ENCODE measurements around the gene GPD1.
A peak's percentile ranks its signal among the peaks of the same experiment; 100 is the strongest.

GPD1 gene

DNA sequence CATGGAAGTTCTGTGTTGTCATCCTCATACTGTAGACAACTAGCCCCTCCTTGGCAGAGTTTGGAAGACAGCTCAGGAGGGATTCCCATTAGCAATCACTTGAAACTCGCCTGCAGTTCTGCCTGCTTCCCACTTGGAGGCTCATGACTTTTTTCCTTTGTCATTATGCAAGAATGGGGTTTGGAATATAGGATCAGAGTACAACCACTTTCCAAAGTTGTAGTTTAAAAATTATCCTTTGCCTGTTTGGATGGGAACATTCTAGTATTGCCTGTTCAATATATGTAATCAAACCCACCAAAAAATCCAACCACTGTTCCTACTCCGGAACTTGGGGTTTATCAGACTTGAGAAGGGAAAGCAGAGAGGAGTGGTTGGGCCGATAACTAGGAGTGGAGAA, 2.1 kb upstream of the GPD1 start:
- DNase-seq (ENCODE audit: low read depth) = no peak

DNA sequence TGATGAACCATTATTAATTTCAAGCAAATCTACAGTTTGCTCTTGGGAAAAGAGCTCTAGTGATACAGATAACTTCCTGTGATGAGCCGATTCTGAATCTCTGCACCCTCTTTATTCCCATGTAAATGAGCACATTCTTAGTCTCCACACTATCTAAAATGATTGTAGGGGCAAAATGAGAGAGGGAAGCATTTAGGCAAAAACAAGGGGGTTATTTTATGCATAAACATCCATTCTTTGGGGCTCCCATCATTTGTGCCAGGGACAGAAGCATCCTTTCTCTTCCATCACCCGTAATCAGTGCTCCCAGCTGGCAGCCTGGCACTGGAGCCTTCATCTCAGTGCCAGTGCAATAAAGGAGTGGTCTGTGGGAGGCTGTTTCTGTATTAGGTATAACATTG, 1.7 kb upstream of the GPD1 start:
- DNase-seq (ENCODE audit: low read depth) = no peak

DNA sequence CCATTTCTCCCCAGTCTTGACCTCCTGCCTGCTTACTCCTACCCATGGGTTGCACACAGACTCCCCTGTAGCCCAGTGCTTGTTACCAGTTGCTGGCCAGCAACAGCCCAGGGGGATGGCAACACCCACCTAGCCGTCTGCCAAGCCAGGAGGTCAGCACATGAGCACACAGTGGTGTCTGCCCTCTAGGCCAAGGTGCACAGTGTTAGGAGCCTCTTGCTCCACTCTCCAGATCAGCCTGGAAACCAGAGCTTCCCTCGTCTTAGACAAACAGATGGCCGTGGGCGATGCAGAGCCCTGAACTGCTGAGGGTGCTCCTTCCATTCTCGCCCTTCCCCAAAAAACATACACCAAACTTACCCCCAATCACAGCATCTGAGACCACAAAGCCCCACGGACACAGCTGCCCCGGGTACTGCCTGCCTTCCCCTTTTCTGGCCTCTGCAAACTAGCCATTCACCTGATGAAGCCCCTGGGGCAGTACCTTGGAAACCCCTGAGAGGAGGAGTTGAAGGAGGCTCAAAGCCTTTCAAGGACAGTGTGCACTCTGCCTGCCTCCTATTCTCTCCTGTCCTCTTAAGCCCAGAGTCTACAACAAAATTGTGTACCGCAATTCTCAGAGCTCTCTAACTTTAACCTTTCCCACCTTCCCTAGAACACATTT, 1.0 kb upstream of the GPD1 start:
- DNase-seq (ENCODE audit: low read depth) = no peak

DNA sequence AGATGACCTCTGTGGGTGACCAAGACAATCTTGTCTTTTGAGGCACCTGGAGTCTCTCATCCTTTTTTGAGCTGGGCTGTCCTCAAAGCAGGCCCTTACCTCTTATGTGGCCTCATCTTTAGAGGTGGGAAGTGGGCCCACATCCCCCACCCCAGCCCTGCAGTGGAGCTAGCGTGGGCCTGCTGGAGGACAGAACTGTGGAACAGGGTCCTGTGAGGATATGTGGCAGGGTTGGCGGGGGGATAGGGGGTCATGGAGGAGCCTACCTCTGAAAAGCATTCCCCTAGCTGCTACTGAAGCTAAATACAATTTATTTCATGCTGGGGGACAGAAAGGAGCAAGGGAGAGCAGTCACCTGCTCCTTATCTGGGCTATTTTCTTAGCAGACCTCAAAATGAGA, 457 bp upstream of the GPD1 start:
- no peak for DNase-seq (ENCODE audit: low read depth)

DNA sequence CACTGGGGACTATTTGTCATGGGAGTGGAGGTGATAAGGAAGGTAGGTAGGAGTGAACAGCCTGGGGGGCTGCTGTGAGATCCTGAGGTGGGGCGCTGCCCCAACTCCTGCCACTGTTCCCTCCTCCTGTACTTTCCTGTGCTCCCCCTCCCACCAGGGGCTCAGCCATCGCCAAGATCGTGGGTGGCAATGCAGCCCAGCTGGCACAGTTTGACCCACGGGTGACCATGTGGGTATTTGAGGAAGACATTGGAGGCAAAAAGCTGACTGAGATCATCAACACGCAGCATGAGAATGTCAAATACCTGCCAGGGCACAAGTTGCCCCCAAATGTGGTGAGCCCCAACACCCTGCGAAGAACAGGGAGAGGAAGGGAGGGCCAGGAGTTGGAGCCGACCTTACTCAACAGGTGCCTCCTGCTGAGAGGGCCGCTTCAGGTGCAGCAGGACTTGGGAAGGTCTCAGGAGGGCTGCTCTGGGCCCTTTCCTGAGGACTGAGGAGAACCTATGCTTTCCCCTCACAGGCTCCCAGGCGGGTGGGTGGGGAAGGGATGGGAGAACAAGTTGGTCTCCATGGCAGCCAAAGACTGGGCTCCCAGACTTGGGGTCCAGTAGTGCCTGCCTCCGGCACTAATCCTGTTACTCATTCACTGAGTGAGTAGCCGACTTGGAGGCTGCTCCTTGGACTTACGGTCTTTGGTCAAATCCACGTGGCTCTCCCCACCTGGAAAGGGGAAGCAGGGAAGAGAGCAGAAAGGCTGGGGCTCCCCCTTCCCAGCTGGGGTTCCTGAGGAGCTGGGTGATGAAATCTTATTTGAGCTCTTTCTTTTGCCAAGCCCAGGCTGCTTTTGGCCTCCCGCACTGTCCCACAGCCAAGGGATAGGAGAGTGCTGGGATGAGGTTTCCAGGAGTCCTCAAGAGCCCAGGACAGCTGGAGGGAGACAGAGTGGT, 884 bp downstream of the GPD1 start:
- no peak for DNase-seq (ENCODE audit: low read depth)

DNA sequence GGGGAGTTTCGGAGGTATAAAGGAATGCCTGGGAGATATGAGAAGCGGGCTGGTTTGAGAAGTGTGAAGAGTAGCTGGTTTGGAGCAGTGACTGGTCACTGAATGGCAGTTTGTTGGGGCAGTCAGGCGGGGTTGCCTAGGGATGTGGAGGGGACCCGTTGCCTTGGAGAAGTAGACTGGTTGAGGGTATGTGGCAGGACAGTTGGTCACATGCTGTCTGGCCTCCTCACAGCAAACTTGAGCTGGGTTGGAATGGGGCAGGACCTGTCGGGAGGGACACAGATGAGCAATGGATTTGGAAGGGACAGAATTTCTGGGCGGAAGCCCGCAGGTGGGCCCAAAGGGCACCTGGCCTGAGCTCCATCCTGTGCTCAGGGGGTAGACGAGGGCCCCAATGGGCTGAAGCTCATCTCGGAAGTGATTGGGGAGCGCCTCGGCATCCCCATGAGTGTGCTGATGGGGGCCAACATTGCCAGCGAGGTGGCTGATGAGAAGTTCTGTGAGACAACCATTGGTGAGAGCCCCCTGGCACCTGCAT, 2.2 kb downstream of the GPD1 start:
- DNase-seq (ENCODE audit: low read depth) = no peak

DNA sequence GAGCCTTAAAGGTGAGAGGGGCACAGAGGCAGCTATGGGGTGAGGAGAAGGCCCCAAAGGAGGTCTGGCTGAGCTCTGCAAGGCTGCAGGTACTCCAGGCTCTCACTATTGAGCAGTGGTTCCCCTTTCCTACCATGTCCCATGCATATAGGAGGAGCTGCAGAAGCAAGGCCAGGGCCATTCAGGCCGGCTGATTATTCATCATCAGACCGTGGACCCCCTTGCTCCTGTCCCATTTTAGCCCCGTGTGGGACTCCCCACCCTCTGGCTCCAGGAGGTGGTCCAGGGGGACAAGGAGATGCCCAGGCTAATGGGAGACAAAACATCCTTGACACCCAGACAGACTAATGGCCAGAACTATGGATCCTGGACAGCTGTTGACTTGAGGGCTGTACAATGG, 3.1 kb downstream of the GPD1 start:
- DNase-seq (ENCODE audit: low read depth) = no peak

DNA sequence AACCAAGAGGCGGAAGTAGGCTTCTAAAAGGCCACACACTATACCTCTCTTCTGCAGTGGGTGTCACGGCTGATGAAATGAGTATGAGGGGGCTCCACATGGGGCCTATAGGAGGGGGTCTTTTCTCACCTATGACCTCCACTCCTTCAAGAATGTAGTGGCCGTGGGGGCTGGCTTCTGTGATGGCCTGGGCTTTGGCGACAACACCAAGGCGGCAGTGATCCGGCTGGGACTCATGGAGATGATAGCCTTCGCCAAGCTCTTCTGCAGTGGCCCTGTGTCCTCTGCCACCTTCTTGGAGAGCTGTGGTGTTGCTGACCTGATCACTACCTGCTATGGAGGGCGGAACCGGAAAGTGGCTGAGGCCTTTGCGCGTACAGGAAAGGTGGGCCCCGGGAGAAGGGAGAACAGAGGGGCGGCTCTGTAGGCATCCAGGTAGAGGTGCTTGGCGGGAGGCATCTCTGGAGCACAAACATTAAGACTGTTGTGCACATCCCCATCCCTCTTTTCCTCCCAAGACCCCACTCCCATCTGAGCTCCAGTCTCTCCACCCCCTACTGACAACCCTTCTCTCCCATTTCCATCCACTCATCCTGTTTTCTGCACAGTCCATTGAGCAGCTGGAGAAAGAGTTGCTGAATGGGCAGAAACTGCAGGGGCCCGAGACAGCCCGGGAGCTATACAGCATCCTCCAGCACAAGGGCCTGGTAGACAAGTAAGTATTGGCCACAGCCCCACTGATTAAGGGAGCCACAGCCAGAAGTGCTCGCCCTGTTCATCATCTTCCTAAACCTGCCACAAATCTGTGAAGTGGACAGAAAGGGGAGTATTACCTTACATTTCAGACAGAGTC, 3.8 kb downstream of the GPD1 start:
- DNase-seq (ENCODE audit: low read depth) = no peak

DNA sequence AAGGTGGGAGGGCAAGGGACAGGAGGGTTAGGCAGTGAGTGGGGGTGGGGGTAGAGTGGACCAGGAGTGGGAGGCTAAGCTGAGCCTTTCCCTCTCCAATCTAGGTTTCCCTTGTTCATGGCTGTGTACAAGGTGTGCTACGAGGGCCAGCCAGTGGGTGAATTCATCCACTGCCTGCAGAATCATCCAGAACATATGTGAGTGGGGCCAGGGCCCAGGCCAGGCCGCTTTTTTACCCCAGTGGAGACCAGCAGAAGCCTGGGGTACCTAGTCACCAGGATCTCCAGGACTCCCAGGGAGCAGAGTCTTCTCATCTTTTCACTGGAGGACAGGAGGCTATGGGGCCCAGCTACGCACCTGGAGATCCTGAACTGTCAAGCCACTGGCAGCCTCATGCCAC, 5.5 kb downstream of the GPD1 start:
- DNase-seq (ENCODE audit: low read depth) = no peak

DNA sequence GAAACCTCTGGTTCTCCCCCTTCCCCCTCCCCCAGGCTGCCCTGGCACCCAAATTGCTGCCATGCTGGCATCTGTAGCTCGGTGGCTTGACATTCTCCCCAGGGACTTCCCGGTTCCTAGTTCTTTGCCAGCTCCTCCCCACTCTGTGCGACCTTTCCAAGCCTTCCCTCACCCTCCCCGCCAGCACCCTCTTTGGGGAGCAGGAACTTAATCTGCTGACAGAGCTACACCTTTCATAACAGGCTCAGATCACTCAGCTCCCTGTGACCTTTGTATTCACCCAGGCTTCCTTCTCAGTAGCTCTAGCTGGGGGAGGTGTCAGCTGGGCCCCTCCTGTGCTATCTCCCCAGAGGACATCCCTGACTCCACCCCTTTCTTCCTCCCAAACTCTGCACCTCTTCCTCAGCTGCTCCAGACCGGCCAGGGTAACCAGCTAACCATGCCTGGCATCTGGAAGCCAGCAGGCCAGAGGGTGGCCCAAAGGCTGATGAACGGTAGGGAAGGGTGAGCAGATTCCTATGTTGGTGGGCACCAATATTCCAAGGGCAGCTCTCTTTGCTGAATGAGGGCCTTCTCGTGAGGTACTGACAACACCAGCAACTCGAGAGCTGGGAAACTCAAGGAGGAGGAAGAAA, 6.4 kb downstream of the GPD1 start:
- DNase-seq (ENCODE audit: low read depth) = no peak

DNA sequence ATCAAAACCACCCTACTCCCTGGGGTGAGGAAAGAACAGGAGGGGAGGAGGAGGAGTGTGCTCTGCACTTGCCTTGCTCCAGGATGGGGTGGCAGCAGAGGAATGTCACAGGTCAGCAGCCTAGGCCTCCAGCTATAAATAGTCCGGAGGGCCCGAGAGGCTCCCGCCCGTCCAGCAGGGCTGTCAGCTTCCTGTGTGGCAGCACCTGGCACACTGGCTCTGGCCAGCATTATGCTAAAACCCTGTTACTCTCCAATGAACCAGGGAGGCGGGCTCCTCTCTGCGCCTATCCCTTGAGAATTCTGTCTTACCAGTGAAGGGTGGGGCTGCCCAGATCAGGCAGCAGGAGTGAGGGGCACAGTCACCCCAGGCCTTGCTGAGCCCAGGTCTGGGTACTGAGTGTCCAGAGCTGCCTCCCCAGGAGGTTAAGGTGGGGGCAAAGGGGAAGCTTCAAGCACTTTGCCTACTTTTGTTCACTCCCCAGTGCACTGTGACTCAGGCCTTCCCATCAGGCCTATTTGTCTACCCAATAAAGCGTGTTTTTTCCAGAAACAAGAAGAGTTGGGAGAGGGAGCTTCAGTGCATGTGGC, 7.0 kb downstream of the GPD1 start:
- DNase-seq (ENCODE audit: low read depth) = no peak

DNA sequence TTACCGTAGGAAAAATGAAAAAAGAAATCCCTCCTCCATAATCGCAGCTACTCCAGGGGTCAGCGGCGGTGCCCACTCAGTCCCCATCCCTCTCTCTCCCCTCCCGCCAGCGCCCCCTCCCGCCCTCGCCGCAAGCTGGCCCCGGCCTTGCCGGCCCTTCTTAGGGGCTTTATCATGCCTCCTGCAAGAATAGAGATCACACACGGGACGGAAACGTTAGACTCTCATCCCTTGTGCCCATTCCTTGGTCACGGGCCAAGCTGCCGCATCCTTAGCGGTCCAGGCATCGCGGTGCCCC, 7.5 kb downstream of the GPD1 start:
- DNase-seq (ENCODE audit: low read depth) = no peak

DNA sequence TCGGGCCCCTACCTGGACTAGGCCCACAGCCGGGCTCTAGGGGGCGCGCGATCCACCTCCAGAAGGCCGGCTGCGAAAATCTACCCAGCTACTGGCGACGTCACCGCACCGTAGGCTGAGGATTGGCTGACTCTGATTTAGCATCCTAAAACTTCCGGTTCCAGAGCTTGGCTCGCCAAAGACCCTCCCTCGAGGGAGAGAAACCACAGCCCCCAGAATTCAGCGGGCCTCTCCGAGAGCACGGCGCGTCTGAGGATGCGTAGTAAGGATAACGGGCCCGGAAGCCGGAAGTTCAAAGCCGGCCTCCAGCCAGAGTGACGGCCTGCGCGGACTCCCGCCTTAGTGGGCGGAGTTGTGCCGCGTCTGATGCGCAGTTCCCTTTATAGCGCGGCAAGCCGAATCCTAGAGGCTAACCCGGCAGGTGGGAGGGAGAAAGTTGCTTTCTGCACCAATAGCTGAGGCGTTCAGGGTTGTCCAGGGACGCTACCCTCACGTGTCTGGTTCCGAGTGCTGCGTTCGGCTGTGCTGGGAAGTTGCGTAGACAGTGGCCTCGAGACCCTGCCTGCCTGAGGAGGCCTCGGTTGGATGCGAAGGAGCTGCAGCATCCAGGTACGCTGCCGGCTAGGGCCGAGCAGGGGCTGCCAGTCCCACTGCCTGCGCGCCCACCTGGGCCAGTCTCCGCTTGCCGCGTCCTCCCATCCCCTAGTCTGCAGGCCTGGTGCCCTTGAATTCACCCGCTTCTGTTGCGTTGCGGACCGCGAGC, 8.1 kb downstream of the GPD1 start, which contains the start of gene COX14:
Gene COX14 (plus strand): TSS at position 544 of the 763 bp plus-strand sequence. CDS start 7,808 bp downstream, outside the sequence.
- DNase-seq (ENCODE audit: low read depth) = peak; percentile 97

DNA sequence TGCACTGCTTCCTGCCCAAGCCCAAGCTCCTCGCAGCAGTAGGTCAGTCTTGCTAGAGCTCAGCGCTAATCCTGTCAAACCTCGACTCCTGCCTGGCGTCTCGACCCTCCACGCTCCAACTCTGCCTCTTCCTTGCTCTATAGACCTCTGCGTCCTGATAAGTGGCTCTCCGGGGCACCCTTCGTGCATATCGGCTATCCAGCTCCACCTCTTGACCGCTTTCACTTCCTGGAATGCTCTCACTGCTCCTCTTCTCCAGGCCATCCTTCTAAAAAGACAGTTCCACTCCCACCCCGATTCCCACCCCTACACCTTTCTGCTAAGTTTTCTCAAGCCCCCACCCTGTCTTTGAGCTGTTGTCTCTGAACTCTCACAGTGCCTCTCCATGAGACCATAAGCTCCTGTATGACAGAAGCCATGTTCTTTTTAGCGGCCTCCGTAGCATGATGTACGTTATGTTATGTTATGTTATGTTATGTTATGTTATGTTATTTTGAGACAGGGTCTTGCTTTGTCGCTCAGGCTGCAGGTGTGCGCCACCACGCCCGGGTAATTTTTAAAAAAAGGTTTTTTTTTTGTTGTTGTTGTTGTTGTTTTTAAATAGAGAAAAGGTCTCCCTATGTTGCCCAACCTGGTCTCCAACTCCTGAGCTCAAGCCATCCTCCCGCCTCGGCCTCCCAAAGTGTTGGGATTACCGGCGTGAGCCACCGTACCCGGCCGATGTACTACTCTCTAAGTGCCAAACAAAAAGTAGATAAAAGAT, 8.8 kb downstream of the GPD1 start:
- DNase-seq (ENCODE audit: low read depth) = no peak

DNA sequence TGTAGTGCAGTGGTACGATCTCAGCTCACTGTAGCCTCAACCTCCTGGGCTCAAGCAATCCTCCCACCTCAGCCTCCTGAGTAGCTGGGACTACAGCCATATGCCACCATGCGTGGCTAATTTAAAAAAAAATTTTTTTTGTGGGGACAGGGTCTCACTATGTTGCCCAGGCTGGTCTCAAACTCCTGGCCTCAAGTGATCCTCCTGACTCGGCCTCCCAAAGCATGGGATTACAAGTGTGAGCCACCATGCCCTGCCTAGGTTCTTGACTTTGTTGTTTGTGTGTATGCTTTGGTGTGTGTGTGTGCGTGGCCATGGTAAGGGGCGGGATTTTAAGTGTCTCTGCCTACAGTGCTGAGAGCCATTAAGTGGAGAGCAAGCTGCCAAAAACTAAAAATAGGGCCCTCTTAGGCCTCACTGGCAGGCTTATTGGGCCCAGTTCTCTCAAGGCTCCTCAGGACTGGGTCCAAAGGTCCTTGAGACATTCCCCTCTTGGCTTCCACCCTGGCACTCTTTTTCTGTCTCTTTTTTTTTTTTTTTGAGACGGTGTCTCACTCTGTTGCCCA, 13.3 kb downstream of the GPD1 start:
- DNase-seq (ENCODE audit: low read depth) = no peak

DNA sequence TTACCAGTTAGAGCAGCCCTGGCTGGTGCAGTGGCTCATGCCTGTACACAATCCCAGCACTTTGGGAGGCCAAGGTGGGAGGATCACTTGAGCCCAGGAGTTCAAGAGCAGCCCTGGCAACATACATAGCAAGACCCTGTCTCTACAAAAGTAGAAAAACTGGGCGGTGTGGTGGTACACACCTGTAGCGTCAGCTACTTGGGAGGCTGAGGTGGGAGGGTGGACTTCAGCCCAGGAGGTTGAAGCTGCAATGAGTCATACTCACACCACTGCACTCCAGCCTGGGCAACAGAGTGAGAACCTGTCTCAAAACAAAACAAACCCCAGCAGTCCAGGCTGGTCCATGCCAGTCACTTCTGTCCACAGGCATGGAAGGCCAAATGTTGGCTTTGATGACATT, 15.6 kb downstream of the GPD1 start:
- no peak for DNase-seq (ENCODE audit: low read depth)

DNA sequence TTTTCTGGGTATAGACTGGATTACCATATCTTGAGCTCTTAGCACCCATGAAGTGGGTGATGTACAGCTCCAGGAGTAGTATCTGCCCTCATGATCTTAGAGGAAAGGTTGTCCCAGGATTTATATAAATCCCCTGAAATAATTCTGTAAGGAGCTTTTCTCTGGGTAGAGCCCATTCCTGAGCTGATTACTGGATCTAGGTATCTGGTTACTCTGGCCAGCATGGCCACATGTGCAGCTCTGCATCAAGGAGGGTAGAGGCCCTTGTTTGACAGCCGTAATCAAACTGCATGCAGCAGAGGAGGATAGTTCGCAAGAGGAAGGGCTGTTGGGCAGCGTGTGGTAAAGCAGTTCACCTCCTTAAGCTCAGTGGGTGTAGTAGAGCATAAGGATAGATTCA, 16.7 kb downstream of the GPD1 start:
- DNase-seq (ENCODE audit: low read depth) = no peak

DNA sequence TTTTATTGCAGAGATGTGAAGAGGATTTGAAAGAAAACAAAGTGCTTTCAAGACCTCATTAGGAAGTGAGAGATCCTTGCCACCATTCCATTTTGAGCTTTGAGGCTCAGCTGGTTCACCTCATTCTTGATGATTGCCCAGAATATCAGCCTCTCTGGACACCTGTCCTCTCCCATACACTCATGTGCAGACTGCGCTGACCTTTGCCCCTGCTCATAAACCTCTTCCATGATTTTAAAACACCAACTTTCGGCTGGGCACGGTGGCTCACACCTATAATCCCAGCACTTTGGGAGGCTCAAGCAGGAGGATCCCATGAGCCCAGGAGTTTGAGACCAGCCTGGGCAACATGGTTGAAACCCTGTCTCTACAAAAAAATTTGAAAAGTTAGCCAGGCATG, 17.1 kb downstream of the GPD1 start:
- DNase-seq (ENCODE audit: low read depth) = no peak

DNA sequence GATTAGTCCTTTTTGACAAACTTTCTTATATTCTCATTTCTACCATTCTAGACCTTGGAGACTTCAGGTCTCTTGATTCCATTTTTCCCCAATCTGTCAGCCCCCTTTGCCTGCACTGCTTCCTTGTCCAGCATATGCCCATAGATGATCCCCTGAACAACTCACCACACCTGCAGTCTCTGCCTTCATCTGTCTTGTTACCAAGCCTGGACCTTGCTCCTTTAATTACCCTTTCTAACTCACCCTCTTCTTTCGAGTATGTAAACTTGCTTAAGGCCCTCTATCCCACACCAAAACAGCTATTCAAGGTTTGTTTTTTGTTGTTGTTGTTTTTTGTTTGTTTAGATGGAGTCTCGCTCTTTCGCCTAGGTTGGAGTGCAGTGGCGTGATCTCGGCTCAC, 17.8 kb downstream of the GPD1 start:
- DNase-seq (ENCODE audit: low read depth) = no peak

DNA sequence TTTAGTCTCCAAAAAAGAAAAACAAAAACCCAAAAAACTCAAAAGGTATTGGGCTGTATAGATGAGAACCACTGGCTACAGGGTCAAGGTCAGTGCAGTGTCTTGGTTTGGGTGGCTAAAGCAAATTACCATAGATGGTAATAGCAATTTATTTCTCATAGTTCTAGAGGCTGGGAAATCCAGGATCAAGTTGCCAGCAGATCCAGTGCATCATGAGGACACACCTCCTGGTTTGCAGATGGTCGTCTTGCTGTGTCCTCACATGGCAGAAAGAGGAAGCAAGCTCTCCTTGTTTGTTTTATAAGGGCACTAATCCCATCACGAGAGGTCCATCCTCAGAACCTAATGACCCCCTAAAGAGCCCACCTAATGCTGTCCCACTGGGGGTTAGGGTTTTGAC, 19.4 kb downstream of the GPD1 start:
- no peak for DNase-seq (ENCODE audit: low read depth)
